WTC11 (cell line): ENCODE data around the gene SNAPC4. TPM values are rescaled to one million over a fixed set of nuclear protein-coding genes. Genes with fewer than 3 reads are reported as not detected.

ENCODE experiments used
- ATAC-seq: fragments of 200-7000 bp; cut with Tn5 transposase; 2 replicates; pipeline ENCODE4 v1.10.0; 2021; ENCODE audit warnings: mild to moderate bottlenecking, moderate library complexity
- CTCF ChIA-PET: fragments of 300-600 bp; sonication (Branson Sonifier 250); formaldehyde crosslinking; loops from one replicate; lab custom pipeline; 2021; ENCODE audit warnings: antibody characterized with exemption; lab: Charles Lee
- POLR2A ChIA-PET: fragments of 350-600 bp; sonication (Branson Sonifier 250); formaldehyde crosslinking; loops from one replicate; lab custom pipeline; 2021; ENCODE audit warnings: antibody characterized with exemption; lab: Charles Lee
- DNase-seq: peaks from one replicate; pipeline ENCODE4 v3.0.0; 2021; ENCODE audit warnings: low spot score
- H3K27ac Mint-ChIP-seq: 2 replicates; pipeline ENCODE4 v1.8.0; 2021; ENCODE audit warnings: mixed read lengths
- H3K27me3 Mint-ChIP-seq: 2 replicates; pipeline ENCODE4 v1.8.0; 2021; ENCODE audit warnings: low read depth, mild to moderate bottlenecking, moderate library complexity, mixed read lengths
- H3K36me3 Mint-ChIP-seq: 2 replicates; pipeline ENCODE4 v1.8.0; 2021; ENCODE audit warnings: mixed read lengths
- H3K4me1 Mint-ChIP-seq: 2 replicates; pipeline ENCODE4 v1.8.0; 2022; ENCODE audit warnings: mixed read lengths
- H3K4me3 Mint-ChIP-seq: 2 replicates; pipeline ENCODE4 v1.8.0; 2021; ENCODE audit warnings: mild to moderate bottlenecking, moderate library complexity, mixed read lengths
- H3K9me3 Mint-ChIP-seq: 2 replicates; pipeline ENCODE4 v1.8.0; 2021; ENCODE audit warnings: mixed read lengths
- AR ChIP-seq: fragments of 250-450 bp; sonication (Bioruptor Pico); IDR thresholded peaks from 2 replicates; pipeline ENCODE4 v1.9.0; 2021; ENCODE audit warnings: mild to moderate bottlenecking
- CDX4 ChIP-seq: fragments of 250-450 bp; sonication (Bioruptor Pico); IDR thresholded peaks from 2 replicates; pipeline ENCODE4 v1.9.0; 2021; ENCODE audit warnings: moderate library complexity, mild to moderate bottlenecking, inconsistent platforms, borderline replicate concordance
- CREB1 ChIP-seq: sonication (generic); formaldehyde crosslinking; IDR thresholded peaks from 2 replicates; pipeline ENCODE4 v1.8.0; 2023; ENCODE audit warnings: mild to moderate bottlenecking, missing genetic modification reagents
- ERG ChIP-seq: fragments of 250-450 bp; sonication (Bioruptor Pico); IDR thresholded peaks from 2 replicates; pipeline ENCODE4 v1.8.0; 2021; ENCODE audit warnings: mild to moderate bottlenecking
- FOXP4 ChIP-seq: sonication (generic); formaldehyde crosslinking; IDR thresholded peaks from 2 replicates; pipeline ENCODE4 v1.8.0; 2022; ENCODE audit warnings: mild to moderate bottlenecking, missing genetic modification reagents
- GABPB1 ChIP-seq: sonication (generic); formaldehyde crosslinking; IDR thresholded peaks from 2 replicates; pipeline ENCODE4 v1.8.1; 2023; ENCODE audit warnings: mild to moderate bottlenecking, missing genetic modification reagents
- GRHL2 ChIP-seq: fragments of 250-450 bp; sonication (Bioruptor Pico); IDR thresholded peaks from 2 replicates; pipeline ENCODE4 v1.8.0; 2022; ENCODE audit warnings: mild to moderate bottlenecking, moderate library complexity; ENCODE audit not compliant: insufficient replicate concordance, severe bottlenecking
- MAX ChIP-seq: sonication (generic); formaldehyde crosslinking; IDR thresholded peaks from 2 replicates; pipeline ENCODE4 v1.8.0; 2022; ENCODE audit warnings: mild to moderate bottlenecking, missing genetic modification reagents
- MLX ChIP-seq: sonication (generic); formaldehyde crosslinking; IDR thresholded peaks from 2 replicates; pipeline ENCODE4 v1.8.1; 2023; ENCODE audit warnings: mild to moderate bottlenecking, missing genetic modification reagents, moderate library complexity
- MYBL2 ChIP-seq: sonication (generic); formaldehyde crosslinking; IDR thresholded peaks from 2 replicates; pipeline ENCODE4 v1.8.1; 2023; ENCODE audit warnings: mild to moderate bottlenecking, moderate library complexity, missing genetic modification reagents
- NFATC4 ChIP-seq: fragments of 250-450 bp; sonication (Bioruptor Pico); IDR thresholded peaks from 2 replicates; pipeline ENCODE4 v1.9.0; 2021; ENCODE audit warnings: mild to moderate bottlenecking
- NR1H2 ChIP-seq: sonication (generic); formaldehyde crosslinking; IDR thresholded peaks from 2 replicates; pipeline ENCODE4 v1.9.0; 2021; ENCODE audit warnings: mild to moderate bottlenecking, moderate library complexity, missing genetic modification reagents
- SMAD3 ChIP-seq: sonication (generic); formaldehyde crosslinking; IDR thresholded peaks from 2 replicates; pipeline ENCODE4 v1.8.0; 2022; ENCODE audit warnings: missing genetic modification reagents, mild to moderate bottlenecking, borderline replicate concordance
- SOX15 ChIP-seq: fragments of 250-450 bp; sonication (Bioruptor Pico); IDR thresholded peaks from 2 replicates; pipeline ENCODE4 v1.9.0; 2021; ENCODE audit warnings: mild to moderate bottlenecking
- ZBTB21 ChIP-seq: sonication (generic); formaldehyde crosslinking; IDR thresholded peaks from 2 replicates; pipeline ENCODE4 v1.8.1; 2023; ENCODE audit warnings: mild to moderate bottlenecking, missing genetic modification reagents, borderline replicate concordance
- ZNF121 ChIP-seq: sonication (generic); formaldehyde crosslinking; IDR thresholded peaks from 2 replicates; pipeline ENCODE4 v1.8.0; 2023; ENCODE audit warnings: missing genetic modification reagents
- ZNF138 ChIP-seq: sonication (generic); formaldehyde crosslinking; conservative IDR thresholded peaks from 2 replicates; pipeline ENCODE4 v1.8.1; 2022; ENCODE audit warnings: mild to moderate bottlenecking, moderate library complexity, missing genetic modification reagents
- ZNF263 ChIP-seq: sonication (generic); formaldehyde crosslinking; IDR thresholded peaks from 2 replicates; pipeline ENCODE4 v1.8.1; 2022; ENCODE audit warnings: low read depth, mild to moderate bottlenecking, moderate library complexity, missing genetic modification reagents
- ZNF512 ChIP-seq: sonication (generic); formaldehyde crosslinking; IDR thresholded peaks from 2 replicates; pipeline ENCODE4 v1.8.1; 2022; ENCODE audit warnings: missing genetic modification reagents, borderline replicate concordance
- ZNF671 ChIP-seq: fragments of 250-450 bp; sonication (Bioruptor Pico); IDR thresholded peaks from 2 replicates; pipeline ENCODE4 v1.8.0; 2021; ENCODE audit warnings: mild to moderate bottlenecking
- ZSCAN18 ChIP-seq: fragments of 250-450 bp; sonication (Bioruptor Pico); IDR thresholded peaks from 2 replicates; pipeline ENCODE4 v2.1.2; 2022; ENCODE audit warnings: mild to moderate bottlenecking, moderate library complexity
- total RNA-seq: library from RNA; stranded (reverse); gene quantifications from 3 replicates; pipeline ENCODE4 v1.2.3, GENCODE V29; 2021

Gene SNAPC4
- total RNA-seq, 1 experiment from 2014 or later = 22.8 TPM

- TF ChIP-seq ZNF263 (CRISPR knock-in tag) (no peak), NFATC4 (CRISPR knock-in tag) (no peak), ZNF138 (CRISPR knock-in tag) (no peak)
- TF ChIP-seq, all 79 proteins: peak for 0
Measured at GRCh38 chr9:136377341-136378169, 22.4 kb downstream of the SNAPC4 start (continued).

- no peaks in the 10 kb centered on the region; the same call in 1 of the 2 replicates for H3K36me3 Mint-ChIP-seq
- POLR2A ChIA-PET = no interaction called here
- TF ChIP-seq ZNF121 (no peak), ZBTB21 (CRISPR knock-in tag) (no peak), AR (CRISPR knock-in tag) (no peak), MYBL2 (CRISPR knock-in tag) (no peak), NFATC4 (CRISPR knock-in tag) (no peak), ZSCAN18 (CRISPR knock-in tag) (no peak), ZNF671 (CRISPR knock-in tag) (no peak), SOX15 (no peak), SMAD3 (CRISPR knock-in tag) (no peak), MAX (no peak), ZNF512 (CRISPR knock-in tag) (no peak), NR1H2 (CRISPR knock-in tag) (no peak), ERG (CRISPR knock-in tag) (no peak), CDX4 (no peak), CREB1 (CRISPR knock-in tag) (no peak), MLX (CRISPR knock-in tag) (no peak), GRHL2 (no peak), FOXP4 (CRISPR knock-in tag) (no peak), GABPB1 (CRISPR knock-in tag) (no peak)
Measured at GRCh38 chr9:136376457-136376856, 23.5 kb downstream of the SNAPC4 start.

More at GRCh38 chr9:136376457-136376856, 23.5 kb downstream of the SNAPC4 start:
- H3K4me1 Mint-ChIP-seq = no peaks in the 10 kb centered on the region
- no peak overlapping the region for H3K4me3 Mint-ChIP-seq
- no peaks in the 10 kb centered on the region for H3K9me3 Mint-ChIP-seq
- DNase-seq = no peak
- H3K27ac Mint-ChIP-seq = no peak overlapping the region
- ATAC-seq = no peak
- CTCF ChIA-PET = interaction anchor here (1.2 kb wide), 1 partner anchor 37 kb away, joined by 4 read pairs; no protein-coding TSS in a partner anchor
- H3K27me3 Mint-ChIP-seq = no peaks in the 10 kb centered on the region
